OCI-LY3 (cell line): ENCODE measurements around the gene CABLES1.

ENCODE experiments used
- EZH2phosphoT487 ChIP-seq: fragments of 200-600 bp; shearing (Covaris generic); IDR thresholded peaks from 2 replicates; pipeline ENCODE4 v1.6.1; 2018; ENCODE audit warnings: antibody characterized with exemption, mixed run types, low read depth
- TF ChIP-seq, protein P1 (sequence below): fragments of 200-600, 300-600 bp; sonication (generic); IDR thresholded peaks from 2 replicates; pipeline ENCODE4 v1.5.1; 2014; ENCODE audit warnings: antibody characterized with exemption, low read length, low read depth

DNA sequence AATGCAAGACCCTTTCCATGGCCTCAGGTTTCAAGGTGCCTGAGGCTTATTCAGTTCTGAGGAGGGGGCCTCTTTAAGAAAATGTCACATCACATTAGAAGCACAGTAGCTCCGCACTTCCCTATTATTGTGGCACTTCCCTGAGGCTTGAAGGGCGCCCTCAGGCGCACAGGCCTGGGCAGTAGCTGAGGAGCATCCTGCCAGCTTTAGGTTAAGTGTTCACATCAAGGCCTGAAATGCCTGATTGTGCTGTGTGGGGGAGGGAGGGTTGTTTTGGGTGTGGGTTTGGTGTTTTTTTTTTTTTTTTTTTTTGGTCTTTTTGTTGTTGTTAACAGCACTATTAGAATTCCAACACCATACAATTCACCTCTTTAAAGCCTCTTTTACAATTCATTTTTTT, 107.9 kb downstream of the CABLES1 start:
- no peak for TF ChIP-seq EZH2phosphoT487
- TF ChIP-seq, protein P1, sequence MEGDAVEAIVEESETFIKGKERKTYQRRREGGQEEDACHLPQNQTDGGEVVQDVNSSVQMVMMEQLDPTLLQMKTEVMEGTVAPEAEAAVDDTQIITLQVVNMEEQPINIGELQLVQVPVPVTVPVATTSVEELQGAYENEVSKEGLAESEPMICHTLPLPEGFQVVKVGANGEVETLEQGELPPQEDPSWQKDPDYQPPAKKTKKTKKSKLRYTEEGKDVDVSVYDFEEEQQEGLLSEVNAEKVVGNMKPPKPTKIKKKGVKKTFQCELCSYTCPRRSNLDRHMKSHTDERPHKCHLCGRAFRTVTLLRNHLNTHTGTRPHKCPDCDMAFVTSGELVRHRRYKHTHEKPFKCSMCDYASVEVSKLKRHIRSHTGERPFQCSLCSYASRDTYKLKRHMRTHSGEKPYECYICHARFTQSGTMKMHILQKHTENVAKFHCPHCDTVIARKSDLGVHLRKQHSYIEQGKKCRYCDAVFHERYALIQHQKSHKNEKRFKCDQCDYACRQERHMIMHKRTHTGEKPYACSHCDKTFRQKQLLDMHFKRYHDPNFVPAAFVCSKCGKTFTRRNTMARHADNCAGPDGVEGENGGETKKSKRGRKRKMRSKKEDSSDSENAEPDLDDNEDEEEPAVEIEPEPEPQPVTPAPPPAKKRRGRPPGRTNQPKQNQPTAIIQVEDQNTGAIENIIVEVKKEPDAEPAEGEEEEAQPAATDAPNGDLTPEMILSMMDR: peak; percentile 76
